ENCODE data around the gene NBAS.
"Not testable (repeated sequence)": the region's sequence is repeated elsewhere in the genome, so short reads cannot be mapped to it uniquely, and the experiment has no call there.

GRCh38 chr2:15439366-15439765, 121.8 kb downstream of the NBAS start:
- not testable (repeated sequence) for TF ChIP-seq ZNF839 (CRISPR knock-in tag; IDR thresholded peaks at IDR 0.05; ENCODE audit: borderline replicate concordance); ZBTB7A (CRISPR knock-in tag; IDR thresholded peaks at IDR 0.05); ZNF281 (CRISPR knock-in tag; IDR thresholded peaks at IDR 0.05; ENCODE audit: borderline replicate concordance); ZNF512B (CRISPR knock-in tag; IDR thresholded peaks at IDR 0.05; ENCODE audit: borderline replicate concordance); DRAP1 (CRISPR knock-in tag; IDR thresholded peaks at IDR 0.05); ZNF260 (CRISPR knock-in tag; IDR thresholded peaks at IDR 0.05; ENCODE audit: borderline replicate concordance, low read depth); CTCF (CRISPR knock-in tag; IDR thresholded peaks at IDR 0.05)

Measured in HepG2 (cell line).